Lower lobe of right lung (tissue), 2 donors: Measurements from ENCODE around the gene ARPC2. TPM values are rescaled to one million over a fixed set of nuclear protein-coding genes. Genes with fewer than 3 reads are reported as not detected.
A peak's percentile ranks its signal among the peaks of the same experiment; 100 is the strongest.

Experiments used
- ATAC-seq, 2 donors: fragments of 200-7000 bp; cut with Tn5 transposase; one replicate each; pipeline ENCODE4 v1.9.1; 2020 to 2022; ENCODE audit warnings: mild to moderate bottlenecking in 2 of 2, moderate library complexity in 2 of 2
- DNase-seq: peaks from one replicate; pipeline ENCODE4 v3.0.0-alpha.2; 2020
- H3K27ac ChIP-seq: fragments of 200-600 bp; one replicate; pipeline ENCODE4 v1.8.0; 2022
- H3K27me3 ChIP-seq: fragments of 200-600 bp; one replicate; pipeline ENCODE4 v1.8.0; 2022; ENCODE audit warnings: low read depth
- H3K36me3 ChIP-seq: fragments of 200-600 bp; one replicate; pipeline ENCODE4 v1.8.0; 2022; ENCODE audit warnings: mild to moderate bottlenecking
- H3K4me1 ChIP-seq: fragments of 200-600 bp; one replicate; pipeline ENCODE4 v1.8.0; 2022
- H3K4me3 ChIP-seq: fragments of 200-600 bp; one replicate; pipeline ENCODE4 v1.8.0; 2022; ENCODE audit warnings: mild to moderate bottlenecking
- H3K9me3 ChIP-seq: fragments of 200-600 bp; one replicate; pipeline ENCODE4 v1.8.0; 2022
- intact Hi-C: fragments of 100-400 bp; cut with DNase I; formaldehyde crosslinking; loops from one replicate; pipeline ENCODE4 v1.11.0; 2022
- total RNA-seq: library from RNA; stranded (reverse); fragmentation: NEBNext Ultra II Directional; extraction: Animal tissue kit (Norgen Biotek cat#: 25700); gene quantifications from one replicate; pipeline ENCODE4 v1.2.1, GENCODE V29; 2021
- TF ChIP-seq, protein P1 (sequence below): fragments of 200-600 bp; IDR thresholded peaks from one replicate; pipeline ENCODE4 v1.8.0; 2022; ENCODE audit warnings: antibody characterized with exemption, mild to moderate bottlenecking
- donor health status: DM: no; HTN: yes; CAD: no; lungs with severe emphysema.

Gene ARPC2
- total RNA-seq, 1 donor from 2014 or later, result 382 TPM

DNA sequence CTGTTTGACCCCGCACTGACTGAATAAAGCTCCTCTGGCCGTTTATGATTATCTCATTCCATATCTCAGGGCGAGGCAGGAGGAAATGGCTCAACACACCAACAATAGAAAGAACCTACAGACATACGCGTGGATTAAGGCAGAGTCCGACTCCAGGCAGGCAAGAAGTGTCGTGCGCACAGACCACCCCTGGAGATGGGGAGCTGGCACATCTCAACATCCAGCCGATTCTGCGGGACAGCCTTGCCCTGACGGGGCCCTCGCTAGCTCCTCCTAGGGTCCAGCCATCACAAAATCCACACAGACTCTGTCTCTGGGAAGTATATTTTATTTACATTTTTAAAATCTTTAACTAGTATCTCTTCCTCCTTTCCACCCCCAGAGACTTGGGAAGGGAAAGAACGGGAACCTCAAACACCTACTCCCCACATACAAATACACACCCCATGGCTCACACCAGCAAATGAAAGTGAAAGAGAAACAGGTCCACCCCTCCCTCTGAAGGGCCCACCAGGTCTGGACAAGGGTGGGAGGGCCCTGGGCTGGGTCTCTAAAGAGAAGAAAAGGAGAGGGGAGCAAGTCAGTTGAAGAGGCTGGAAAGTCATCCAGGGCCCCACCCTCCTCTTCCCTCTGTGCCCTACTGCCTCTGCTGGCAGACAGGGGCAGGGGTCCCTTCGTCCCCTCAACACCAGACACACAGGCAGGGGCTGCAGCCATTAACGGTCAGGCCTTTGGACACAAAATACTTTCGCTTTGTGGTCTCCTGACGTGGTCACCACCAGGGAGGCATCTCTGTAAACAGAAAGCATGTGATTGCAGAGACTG is 47.0 kb downstream of the ARPC2 start:
- DNase-seq (no peak), ATAC-seq (no peak)
- Histone ChIP-seq H3K4me3 (no peak overlapping the region), H3K27me3 (no peaks in the 10 kb centered on the region), H3K9me3 (no peaks in the 10 kb centered on the region), H3K27ac (peak overlapping the region; percentile 57), H3K36me3 (peaks cover 61% of the 10 kb centered on the region), H3K4me1 (peaks cover 74% of the 10 kb centered on the region)
- intact Hi-C loops, result no loop called here
- TF ChIP-seq, protein P1, sequence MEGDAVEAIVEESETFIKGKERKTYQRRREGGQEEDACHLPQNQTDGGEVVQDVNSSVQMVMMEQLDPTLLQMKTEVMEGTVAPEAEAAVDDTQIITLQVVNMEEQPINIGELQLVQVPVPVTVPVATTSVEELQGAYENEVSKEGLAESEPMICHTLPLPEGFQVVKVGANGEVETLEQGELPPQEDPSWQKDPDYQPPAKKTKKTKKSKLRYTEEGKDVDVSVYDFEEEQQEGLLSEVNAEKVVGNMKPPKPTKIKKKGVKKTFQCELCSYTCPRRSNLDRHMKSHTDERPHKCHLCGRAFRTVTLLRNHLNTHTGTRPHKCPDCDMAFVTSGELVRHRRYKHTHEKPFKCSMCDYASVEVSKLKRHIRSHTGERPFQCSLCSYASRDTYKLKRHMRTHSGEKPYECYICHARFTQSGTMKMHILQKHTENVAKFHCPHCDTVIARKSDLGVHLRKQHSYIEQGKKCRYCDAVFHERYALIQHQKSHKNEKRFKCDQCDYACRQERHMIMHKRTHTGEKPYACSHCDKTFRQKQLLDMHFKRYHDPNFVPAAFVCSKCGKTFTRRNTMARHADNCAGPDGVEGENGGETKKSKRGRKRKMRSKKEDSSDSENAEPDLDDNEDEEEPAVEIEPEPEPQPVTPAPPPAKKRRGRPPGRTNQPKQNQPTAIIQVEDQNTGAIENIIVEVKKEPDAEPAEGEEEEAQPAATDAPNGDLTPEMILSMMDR, result no peak

DNA sequence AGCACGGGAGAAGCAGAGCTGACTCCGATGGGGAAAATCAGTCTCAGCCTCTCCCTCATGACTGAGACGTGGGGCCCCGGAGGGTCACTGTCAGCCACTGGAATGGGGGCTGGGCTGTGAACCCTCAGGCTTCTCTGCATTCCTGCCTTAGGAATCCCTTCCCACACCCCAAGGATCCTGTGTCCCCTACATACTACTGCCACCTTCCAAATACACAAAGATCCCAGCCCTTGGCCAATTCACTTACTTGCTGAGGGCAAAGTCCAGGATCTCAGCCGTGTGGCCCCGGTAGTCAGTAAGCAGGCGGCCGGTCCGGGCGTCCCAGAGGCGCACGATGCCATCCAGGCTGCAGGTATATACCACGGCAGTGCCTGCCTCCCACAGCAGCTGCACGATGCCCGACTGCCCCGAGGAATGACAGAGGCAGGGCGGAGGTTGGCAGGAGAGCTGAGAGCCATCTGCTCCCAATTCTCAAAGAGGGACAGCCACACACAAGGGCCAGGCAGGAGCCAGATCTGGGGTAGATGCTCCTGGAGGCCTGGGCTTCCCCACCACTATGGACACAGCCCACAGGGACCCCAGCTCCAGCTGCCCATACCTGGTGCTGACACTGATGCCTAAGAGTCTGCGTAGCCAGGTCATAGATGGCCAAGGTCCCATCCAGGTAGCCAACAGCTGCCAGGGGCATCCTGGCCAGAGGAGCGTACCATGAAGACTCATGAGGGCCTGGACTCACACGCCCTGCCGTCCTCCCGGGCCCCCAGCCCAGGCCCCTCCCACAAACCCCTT is 48.0 kb downstream of the ARPC2 start:
- H3K4me3 ChIP-seq, result no peak overlapping the region
- H3K27me3 ChIP-seq, result no peaks in the 10 kb centered on the region
- TF ChIP-seq, protein P1, result no peak
- DNase-seq, result no peak
- intact Hi-C loops, result no loop called here
- H3K36me3 ChIP-seq, result peaks cover 61% of the 10 kb centered on the region
- no peak for ATAC-seq
- peak overlapping the region; percentile 57 for H3K27ac ChIP-seq
- peaks cover 67% of the 10 kb centered on the region for H3K4me1 ChIP-seq
- H3K9me3 ChIP-seq, result no peaks in the 10 kb centered on the region

DNA sequence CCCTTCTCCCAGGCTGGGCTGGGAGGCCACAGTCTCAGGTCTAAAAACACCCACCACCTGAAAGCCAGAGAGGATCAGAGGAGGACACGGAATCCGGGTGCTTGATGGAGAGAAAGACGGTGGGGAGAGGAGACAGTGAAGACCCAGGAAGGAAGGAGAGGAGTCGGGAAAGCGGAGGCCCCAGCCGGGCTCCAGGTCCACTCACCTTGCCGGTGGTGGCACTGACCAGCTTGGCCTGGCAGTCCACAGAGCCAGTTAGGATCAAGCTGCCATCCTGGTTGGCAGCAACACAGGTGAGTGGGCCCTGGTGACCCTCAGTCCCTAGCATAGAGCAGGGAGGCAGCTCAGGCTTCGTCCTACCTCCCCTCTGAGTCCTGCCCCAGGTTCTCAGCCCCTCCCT is 48.6 kb downstream of the ARPC2 start:
- Histone ChIP-seq H3K4me1 (peaks cover 61% of the 10 kb centered on the region), H3K27me3 (no peaks in the 10 kb centered on the region), H3K27ac (no peak overlapping the region), H3K4me3 (no peak overlapping the region), H3K36me3 (peaks cover 61% of the 10 kb centered on the region), H3K9me3 (no peaks in the 10 kb centered on the region)
- DNase-seq (no peak), ATAC-seq (no peak)
- TF ChIP-seq, protein P1, result no peak
- intact Hi-C loops, result no loop called here

DNA sequence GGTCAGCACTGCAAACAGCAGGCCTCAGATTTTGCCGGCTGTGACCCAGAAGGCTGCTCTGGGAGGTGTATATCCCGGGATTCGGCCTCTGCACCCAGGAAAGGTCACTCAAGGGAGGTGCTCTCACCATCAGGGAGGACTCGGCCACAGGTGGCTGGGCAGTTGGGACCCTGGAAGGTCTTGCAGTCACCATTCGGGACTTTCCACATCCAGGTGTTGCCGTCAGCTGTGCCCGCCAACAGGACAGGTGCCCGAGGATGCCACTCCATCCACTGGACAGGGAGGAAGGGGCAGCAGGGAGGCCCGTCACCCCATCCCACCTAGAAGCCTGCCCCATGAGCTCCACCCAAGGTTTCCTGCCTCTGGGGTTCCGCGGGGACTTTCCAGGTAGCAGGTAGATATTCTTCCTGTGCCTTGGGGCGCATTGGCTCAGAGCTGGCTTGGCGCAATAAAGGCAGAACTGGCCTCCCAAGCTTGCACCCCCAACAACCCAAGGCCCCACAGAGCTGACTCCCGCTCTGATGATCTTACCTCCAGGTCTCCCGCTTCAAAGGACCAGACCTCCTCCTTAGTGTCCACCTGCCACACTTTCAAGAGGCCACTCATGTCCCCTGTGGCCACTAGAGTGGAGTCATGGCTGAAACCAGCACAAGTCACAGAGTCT is 49.5 kb downstream of the ARPC2 start:
- H3K36me3 ChIP-seq, result peaks cover 61% of the 10 kb centered on the region

DNA sequence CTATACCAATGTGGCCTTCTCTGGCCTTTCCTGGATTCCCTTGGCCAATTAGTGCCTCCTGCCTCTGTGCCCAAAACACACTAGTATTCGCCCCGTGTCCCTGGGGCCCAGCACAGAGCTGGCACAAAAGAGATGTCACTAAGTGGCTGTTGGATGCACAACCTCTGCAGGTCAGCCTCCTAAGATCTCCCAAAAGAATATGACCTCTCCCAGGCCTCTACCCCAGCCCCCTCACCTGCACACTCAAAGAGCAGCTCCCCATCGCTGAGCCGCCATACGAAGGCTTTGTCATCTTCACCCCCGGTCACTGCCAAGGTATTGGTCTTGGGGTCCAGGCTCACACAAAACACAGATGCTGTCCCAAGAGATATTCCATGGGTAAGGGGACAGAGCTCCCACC is 50.3 kb downstream of the ARPC2 start:
- no peak overlapping the region for H3K27ac ChIP-seq
- no peak for ATAC-seq
- no peak overlapping the region for H3K4me3 ChIP-seq
- peaks cover 59% of the 10 kb centered on the region for H3K4me1 ChIP-seq
- H3K9me3 ChIP-seq, result no peaks in the 10 kb centered on the region
- peaks cover 63% of the 10 kb centered on the region for H3K36me3 ChIP-seq
- H3K27me3 ChIP-seq, result no peaks in the 10 kb centered on the region
- TF ChIP-seq, protein P1, result no peak
- DNase-seq, result no peak
- intact Hi-C loops, result no loop called here

More for the DNA sequence above, 49.5 kb downstream of the ARPC2 start:
- peaks cover 59% of the 10 kb centered on the region for H3K4me1 ChIP-seq
- DNase-seq (no peak), ATAC-seq (no peak)
- intact Hi-C loops, result no loop called here
- TF ChIP-seq, protein P1, result no peak
- no peaks in the 10 kb centered on the region for H3K27me3 ChIP-seq
- H3K9me3 ChIP-seq, result no peaks in the 10 kb centered on the region
- no peak overlapping the region for H3K4me3 ChIP-seq
- H3K27ac ChIP-seq, result no peak overlapping the region
